ENCODE data around the gene CALHM2.

Gene CALHM2

GRCh38 chr10:103415581-103415980 is 36.6 kb downstream of the CALHM2 start:
- no peak for DNase-seq

- DNase-seq, result no peak
Measured at GRCh38 chr10:103413564-103413963, 38.6 kb downstream of the CALHM2 start.

- no peak for DNase-seq
Measured at GRCh38 chr10:103397191-103397825, 54.9 kb downstream of the CALHM2 start.

DNA sequence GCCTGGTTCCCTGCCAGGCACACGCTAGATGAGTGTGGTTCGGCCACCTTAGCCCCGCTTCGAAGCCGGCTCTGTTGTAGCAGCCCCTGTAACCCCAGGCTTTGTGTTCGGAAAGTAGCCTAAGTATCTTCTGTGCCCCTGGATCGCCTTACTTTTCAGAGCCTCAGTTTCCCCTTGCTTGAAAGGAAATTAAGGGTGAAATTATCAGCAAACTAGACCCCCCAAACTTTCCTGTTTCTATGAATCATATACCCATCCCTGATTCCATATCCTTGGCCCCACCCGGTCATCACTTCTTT is 55.4 kb downstream of the CALHM2 start:
- DNase-seq, result no peak

All from SHP77 (cell line).